ENCODE data around the gene NTN1. TPM values are rescaled to one million over a fixed set of nuclear protein-coding genes. Genes with fewer than 3 reads are reported as not detected.

NTN1 gene
- total and polyA plus RNA-seq, 2 of the 13 experiments (the other 11 are each of a cell fraction or from before 2014, with no cell fraction given): 0.04 to 0.05 TPM

DNA sequence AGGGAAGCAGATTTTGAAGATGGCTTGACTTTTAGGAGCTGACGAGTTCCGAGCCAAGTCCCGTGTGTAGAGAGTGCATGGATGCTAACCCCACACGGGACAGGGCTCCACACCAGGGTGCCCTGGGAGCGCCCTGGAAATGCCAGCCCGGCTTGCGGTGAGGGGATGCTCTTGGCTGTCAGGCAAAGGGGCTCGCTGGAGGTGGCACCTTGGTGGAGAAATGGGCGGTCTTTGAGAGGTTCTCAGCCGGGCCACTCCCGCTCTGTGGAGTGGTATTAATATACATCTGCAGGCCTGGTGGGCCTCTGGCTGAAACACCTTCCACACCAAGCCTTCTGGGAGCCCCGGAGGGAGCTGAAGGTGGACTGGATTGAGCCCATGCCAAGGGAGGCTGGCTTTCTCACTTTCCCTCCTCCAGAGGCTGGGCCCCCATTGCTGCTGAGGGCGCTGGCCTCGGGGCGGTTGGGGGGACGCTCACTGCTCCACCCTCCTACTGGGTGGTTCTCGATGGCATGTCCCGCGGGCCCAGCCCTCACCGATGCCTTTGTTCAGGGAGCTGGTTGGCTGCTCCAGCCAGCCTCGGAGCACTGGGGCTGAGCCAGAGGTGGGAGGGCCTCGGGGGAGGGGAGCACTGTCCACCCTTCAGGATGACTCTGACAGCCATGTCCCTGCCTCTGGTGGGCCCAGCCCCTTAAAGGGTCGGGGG, 210.3 kb downstream of the NTN1 start:
- intact Hi-C loops (cut with micrococcal nuclease; ENCODE audit: unreplicated experiment): no loop called here
- in situ Hi-C loops (cut with HindIII; ENCODE audit: extremely low pct_ligation_motif_present, low pct_unique_long_range_greater_than_20kb): no loop called here

More for the DNA sequence above, 210.3 kb downstream of the NTN1 start:
- ATAC-seq: no peak
- WGBS (ENCODE audit: low lambda C conversion rate): 41% methylated on average over 6 of the region's 23 CpGs
- TF ChIP-seq ZXDC (CRISPR knock-in tag; IDR thresholded peaks at IDR 0.05): no peak
- TF ChIP-seq, protein P1, sequence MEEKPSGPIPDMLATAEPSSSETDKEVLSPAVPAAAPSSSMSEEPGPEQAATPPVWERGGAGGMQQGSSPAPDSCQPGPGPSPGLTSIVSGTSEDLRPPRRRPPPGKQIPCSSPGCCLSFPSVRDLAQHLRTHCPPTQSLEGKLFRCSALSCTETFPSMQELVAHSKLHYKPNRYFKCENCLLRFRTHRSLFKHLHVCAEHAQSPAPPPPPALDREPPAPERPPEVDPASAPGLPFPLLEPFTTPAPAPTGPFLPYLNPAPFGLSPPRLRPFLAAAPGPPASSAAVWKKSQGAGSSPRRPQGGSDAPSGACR (CRISPR knock-in tag; IDR thresholded peaks at IDR 0.05): no peak
- 0 out of 2 replicates have a peak, but pooled peaks cover 2% of the 10 kb centered on the region for H3K4me1 ChIP-seq (ENCODE audit: insufficient read depth, low read length)
- H3K4me2 ChIP-seq (ENCODE audit: low read depth, low read length): no peak overlapping the region
- ChIA-PET POLR2A (interaction anchor here (0.6 kb wide), 1 partner anchor 14 kb away, joined by 3 read pairs; no protein-coding TSS in a partner anchor), CTCF (ENCODE audit: low intra/inter-chr PET ratio, low total read pairs) (no interaction called here)
- H3K36me3 ChIP-seq (replicated peaks in 1 of 2; ENCODE audit: control insufficient read depth in 1 of 2, insufficient read depth in 2 of 2, low read length in 2 of 2): no peaks in the 10 kb centered on the region
- no peak for FAIRE-seq
- H3K9ac ChIP-seq (ENCODE audit: insufficient read depth, low read depth, low read length): no peak overlapping the region
- DNase-seq (ENCODE audit: low spot score): no peak
- H3K27ac ChIP-seq (ENCODE audit: extremely low read length, insufficient read depth, low read length): no peak overlapping the region
- no peaks in the 10 kb centered on the region for H3K79me2 ChIP-seq (ENCODE audit: insufficient read depth, low read length)
- peaks cover 3 to 64% of the 10 kb centered on the region in 2 experiments; a peak in 4 of 5 replicates for H3K27me3 ChIP-seq (ENCODE audit: control insufficient read depth in 1 of 2, insufficient read depth in 2 of 2, low read length in 2 of 2)
- no TSS peak for BruUV-seq (replicated peaks)
- H3K4me3 ChIP-seq (replicated peaks in 1 of 3; ENCODE audit: insufficient read depth in 1 of 3, low read depth in 2 of 3, low read length in 3 of 3): no peak overlapping the region
- no peaks in the 10 kb centered on the region for H3K9me3 ChIP-seq (ENCODE audit: low read length)
- H4K20me1 ChIP-seq (ENCODE audit: insufficient read depth, low read length): no peaks in the 10 kb centered on the region
- no peak overlapping the region for H2AFZ ChIP-seq (ENCODE audit: low read length)

Measured in HepG2 (cell line).